GM18907 (cell line): ENCODE measurements around the gene ANO6.

Experiments
- ATAC-seq: cut with Tn5 transposase; IDR thresholded peaks from one replicate; pipeline ENCODE4 v1.9.1; 2021; ENCODE audit warnings: mild to moderate bottlenecking, moderate library complexity; ENCODE audit not compliant: unreplicated experiment

ANO6 gene

DNA sequence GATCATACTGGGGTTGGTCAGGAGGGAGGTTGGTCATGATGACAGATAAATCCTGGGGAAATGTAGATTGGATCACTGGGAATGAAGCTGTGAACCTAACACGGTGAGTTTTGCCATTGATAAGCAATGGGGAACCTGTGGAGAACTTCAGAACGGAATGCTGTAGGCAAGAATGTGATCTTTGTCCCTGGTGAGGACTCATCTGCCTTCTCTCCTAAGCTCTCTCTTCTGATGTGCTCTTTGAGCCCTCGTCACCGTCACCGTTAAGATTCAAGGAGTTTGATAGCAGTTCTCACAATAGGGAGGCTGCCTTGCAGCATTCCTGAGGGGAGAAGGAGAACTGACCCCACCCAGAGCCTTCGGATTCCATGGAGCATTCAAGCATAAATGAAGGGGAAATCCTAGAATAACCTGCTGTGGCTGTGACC is 217.6 kb downstream of the ANO6 start:
- ATAC-seq = no peak

DNA sequence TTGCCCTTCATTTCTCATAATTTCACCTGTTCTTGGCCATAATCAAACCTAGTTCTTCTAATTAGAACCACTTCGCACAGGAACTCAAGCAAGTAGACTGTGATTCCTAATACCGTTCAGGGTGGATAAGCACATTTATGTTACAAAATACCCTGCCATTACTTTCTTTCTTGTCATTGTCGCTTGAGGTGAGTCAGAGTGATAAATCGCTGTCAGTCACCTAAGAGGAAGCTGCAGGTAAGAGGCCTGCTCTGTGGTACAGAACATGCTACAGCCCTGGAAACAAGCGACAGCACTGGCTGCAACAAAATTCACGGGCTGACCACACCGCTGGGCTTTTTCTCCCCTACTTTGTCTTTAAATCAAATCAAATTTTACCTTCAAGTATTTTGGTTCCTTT is 218.2 kb downstream of the ANO6 start:
- no peak for ATAC-seq

GRCh38 chr12:45435945-45436710 is 220.2 kb downstream of the ANO6 start:
- no peak for ATAC-seq

GRCh38 chr12:45439039-45439438 is 223.1 kb downstream of the ANO6 start:
- no peak for ATAC-seq

- no peak for ATAC-seq
Measured at GRCh38 chr12:45446013-45446412, 230.1 kb downstream of the ANO6 start.

DNA sequence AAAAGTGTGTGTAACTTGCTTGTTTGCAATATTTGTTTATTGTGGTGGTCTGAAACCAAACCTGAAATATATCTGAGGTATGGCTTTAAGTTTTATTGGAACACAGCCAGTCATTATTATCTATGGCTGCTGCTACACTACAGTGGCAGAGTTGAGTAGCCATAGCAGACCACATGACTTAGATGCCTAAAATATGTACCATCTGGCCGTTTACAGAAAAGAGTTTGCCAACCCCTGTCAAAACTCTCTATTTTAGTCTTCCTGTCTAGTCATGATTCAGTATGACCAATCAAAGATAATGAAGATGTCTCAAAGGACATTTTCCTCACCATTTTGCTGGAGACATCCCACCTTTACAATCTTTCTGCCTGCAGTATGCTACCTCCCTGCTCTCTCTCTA is 242.3 kb downstream of the ANO6 start:
- no peak for ATAC-seq

GRCh38 chr12:45458854-45459807 is 243.2 kb downstream of the ANO6 start:
- no peak for ATAC-seq

DNA sequence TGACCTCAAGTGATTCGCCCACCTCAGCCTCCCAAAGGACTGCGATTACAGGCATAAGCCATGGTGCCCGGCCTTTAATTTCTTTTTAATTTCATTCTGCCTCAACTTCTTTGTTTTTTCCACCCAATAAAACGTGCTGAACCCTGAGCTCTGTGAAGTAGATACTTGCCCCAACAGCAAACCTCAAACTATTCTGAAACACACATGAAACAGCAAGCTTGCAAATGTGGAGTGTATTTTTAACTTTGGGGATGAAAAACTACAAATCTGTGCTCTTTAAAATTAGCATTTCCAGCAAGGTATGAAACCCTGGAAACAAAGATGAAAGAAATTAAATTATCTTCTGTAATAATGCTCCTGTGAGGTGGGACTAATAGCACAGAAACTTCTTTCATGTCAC is 246.6 kb downstream of the ANO6 start:
- ATAC-seq = no peak

DNA sequence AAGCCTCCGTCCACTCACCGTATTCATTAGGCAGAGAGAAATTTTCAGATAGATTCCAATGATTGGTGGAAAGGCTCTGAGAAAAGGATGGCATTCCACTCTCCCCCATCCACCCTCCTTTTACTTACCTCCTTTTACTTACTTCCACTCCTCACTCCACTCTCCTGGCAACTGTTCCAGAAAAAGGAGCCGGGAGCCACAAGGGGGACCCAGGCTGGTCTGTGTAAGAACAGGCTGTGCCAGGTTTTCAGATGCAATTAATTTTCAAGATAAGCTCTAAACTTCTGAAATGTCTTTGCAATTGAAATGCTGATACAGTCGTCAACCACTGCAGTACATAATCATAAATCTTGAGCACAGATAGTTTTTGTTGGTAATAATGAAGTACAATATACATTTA is 248.8 kb downstream of the ANO6 start:
- ATAC-seq = no peak

DNA sequence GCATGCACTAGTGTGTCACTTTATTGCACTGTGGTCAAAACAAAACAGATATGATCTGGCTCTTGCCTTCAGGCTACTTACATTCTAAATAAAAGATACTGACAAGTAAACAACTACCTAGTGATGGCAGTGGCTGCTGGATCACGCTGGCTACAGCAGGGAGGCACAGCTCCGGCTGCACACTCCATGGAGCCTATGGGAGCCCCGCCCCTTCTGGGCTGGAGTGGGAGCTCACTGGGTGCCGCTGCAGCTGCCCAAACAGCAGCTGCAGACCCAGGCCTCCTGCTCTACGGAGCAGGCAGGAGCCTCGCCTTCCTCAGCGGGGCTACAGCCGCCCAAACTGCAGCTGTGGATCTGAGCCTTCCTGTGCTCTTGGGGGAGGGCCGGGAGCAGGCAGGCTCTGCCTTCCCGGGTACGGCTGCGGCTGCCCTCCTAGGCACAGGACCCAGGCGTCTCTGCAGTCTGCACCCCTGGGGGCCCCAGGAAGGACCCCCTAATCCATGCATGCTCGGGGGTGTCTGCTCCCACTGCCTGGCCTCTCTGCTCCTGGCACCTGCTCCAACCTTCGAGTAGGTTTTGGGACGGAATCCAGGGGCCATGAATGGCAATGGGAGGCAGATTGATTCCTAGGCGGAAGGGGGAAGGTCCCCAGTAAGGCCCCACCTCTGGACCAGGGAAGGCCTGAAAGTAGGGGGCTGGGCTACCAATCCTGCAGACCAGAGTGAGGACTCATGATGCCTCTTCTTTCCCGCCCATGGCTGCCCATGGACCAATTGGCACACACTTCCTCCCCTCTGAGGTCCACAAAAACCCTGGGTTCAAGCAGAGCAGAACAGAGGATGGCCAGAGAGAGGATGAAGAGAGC is 253.1 kb downstream of the ANO6 start:
- ATAC-seq = no peak

- ATAC-seq = no peak
Measured at GRCh38 chr12:45469902-45470301, 254.0 kb downstream of the ANO6 start.

DNA sequence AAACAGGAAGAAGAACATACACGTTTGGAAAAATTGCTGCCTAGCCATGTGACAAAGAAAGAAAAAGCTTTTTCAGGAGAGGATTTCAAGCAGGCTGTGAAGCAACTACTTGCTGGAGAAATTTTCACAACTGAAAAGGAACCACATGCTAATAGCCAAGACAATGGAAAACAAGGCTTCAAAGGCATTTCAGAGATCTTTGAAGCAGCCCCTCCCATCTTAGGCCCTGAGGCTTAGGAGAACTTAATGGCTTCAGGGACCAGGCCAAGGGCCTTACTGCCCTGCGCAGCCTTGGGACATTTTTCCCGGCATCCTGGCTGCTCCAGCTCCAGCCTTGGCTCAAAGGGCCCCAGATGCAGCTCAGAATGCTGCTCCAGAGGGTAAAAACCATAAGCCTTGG is 257.7 kb downstream of the ANO6 start:
- ATAC-seq = no peak

DNA sequence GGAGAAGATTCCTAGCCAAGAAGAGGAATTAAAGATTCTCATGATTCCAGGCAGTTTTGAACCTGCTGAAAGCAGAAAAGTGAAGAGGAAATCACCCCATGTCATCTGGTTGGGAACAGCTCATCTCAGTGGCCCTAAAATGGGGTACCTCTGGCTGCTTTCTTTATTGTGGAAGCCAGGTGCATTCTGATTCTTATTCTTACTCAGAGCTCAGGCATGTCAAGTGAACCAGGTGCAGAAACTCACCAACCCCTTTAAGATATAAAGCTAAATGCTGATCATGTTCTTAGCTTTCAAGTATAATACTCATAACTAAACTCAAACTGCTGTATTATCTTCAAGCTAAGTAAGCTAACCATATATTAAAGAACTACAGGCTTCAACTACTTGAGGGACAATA is 259.7 kb downstream of the ANO6 start:
- no peak for ATAC-seq

GRCh38 chr12:45477526-45477925 is 261.6 kb downstream of the ANO6 start:
- ATAC-seq = no peak

GRCh38 chr12:45478931-45479330 is 263.0 kb downstream of the ANO6 start:
- no peak for ATAC-seq

DNA sequence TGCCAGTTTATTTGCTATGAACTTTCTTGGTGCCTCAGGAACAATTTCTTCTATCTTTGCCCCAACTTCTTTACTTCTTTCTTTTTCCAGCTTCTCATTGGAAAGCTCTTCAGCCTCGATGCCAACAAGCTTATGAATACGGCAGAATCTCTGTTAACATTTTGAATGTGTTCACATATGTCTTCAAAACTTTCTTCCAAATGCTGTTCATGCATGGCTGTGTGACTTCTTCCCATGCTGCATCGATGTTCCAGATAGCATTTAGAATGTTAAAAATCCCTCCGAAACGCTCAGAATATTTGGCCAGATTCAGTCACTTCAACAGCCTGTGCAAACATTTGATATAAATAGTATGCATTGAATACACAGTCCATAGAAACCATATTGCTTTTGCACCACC is 265.9 kb downstream of the ANO6 start:
- no peak for ATAC-seq

GRCh38 chr12:45483571-45483970 is 267.7 kb downstream of the ANO6 start:
- no peak for ATAC-seq
